SH-SY5Y (cell line): Measurements from ENCODE around the gene TOMM22.

Experiments used
- GATA2 ChIP-seq: IDR thresholded peaks from 2 replicates; pipeline ENCODE4 v1.6.1; 2011; ENCODE audit warnings: mild to moderate bottlenecking, low read depth, low read length
- GATA3 ChIP-seq: IDR thresholded peaks from 2 replicates; pipeline ENCODE4 v1.6.1; 2011; ENCODE audit warnings: low read depth, mild to moderate bottlenecking, low read length, moderate library complexity

DNA sequence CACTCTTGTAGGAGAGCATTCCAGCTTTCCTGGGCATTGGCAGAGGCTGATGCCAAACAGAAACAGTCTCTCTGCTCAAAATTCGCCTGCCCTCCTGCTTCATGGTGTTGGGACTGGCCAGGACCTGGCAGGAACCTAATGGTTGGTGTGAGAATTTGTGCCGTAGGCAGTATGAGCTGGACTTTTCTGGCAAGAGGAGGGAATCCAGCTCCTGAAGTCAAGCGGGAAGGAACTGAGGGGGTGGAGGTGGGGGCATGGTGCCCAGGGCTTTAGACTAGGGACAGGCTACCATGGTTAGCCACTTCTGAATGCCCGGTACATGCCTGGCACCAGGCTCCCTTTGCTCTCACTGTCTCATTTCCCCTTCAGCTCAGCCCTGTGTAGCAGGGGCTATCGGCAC lies 6.9 kb upstream of the TOMM22 start:
- no peak for TF ChIP-seq GATA3
- TF ChIP-seq GATA2, result no peak
